ENCODE data around the gene ZFAND3. TPM values are rescaled to one million over a fixed set of nuclear protein-coding genes. Genes with fewer than 3 reads are reported as not detected.

The ZFAND3 gene
- polyA plus RNA-seq, 1 donor (not counting 4 experiments of a cell fraction or from before 2014, with no cell fraction given): 19.6 TPM

DNA sequence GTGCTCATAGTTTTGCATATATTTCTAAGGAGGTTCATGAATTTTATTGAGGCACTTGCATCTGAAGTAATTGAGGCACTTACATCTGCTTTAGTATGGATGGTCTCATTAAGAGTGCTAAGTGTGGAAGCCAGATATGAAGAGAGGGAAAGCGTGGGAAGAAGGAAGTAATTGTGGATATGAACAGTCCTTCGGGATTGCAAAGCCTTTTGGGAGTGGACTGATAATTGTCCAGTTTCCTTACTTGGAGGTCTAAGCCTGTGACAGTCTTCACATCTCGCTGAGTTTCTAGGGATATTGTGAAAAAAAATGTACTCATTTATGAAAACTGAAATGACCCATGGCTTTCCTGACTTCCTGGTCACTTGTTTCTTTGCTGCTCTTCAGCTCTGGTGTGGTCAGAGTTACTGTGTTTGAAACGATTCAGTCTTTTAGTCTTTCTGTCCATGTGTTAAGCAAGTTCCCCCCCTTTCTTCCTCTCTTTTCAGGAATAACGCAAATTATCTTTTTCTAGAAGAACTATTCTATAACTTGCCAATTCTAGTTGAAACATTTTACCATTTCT is 137.3 kb downstream of the ZFAND3 start:
- Histone ChIP-seq H3K4me1 (ENCODE audit: control insufficient read depth, extremely low read depth, insufficient read depth, low read length) (no peaks in the 10 kb centered on the region), H4K20me1 (ENCODE audit: control insufficient read depth, extremely low read depth, insufficient read depth, low read length) (peaks cover 20% of the 10 kb centered on the region), H3K79me2 (ENCODE audit: control insufficient read depth, insufficient read depth, low read length) (peaks cover 62% of the 10 kb centered on the region), H3K27me3 (ENCODE audit: control insufficient read depth, extremely low read depth, insufficient read depth, low read length) (no peaks in the 10 kb centered on the region), H3K9me3 (ENCODE audit: control insufficient read depth, low read depth, low read length) (no peaks in the 10 kb centered on the region), H3K9ac (ENCODE audit: control insufficient read depth, extremely low read depth, insufficient read depth, low read length) (no peak overlapping the region), H3K36me3 (ENCODE audit: control insufficient read depth in 2 of 2, extremely low read depth in 1 of 2, insufficient read depth in 2 of 2, low read length in 2 of 2) (no peaks in the 10 kb centered on the region), H3K4me3 (ENCODE audit: control insufficient read depth in 2 of 3, extremely low read depth in 1 of 3, insufficient read depth in 2 of 3, low read depth in 1 of 3, low read length in 3 of 3) (no peak overlapping the region), H3K9me1 (ENCODE audit: control insufficient read depth, extremely low read depth, insufficient read depth, low read length) (peaks cover 2% of the 10 kb centered on the region), H3K4me2 (ENCODE audit: control insufficient read depth, extremely low read depth, insufficient read depth, low read depth, low read length) (no peak overlapping the region), H2AFZ (ENCODE audit: control insufficient read depth, low read length) (no peak overlapping the region), H3K27ac (ENCODE audit: control insufficient read depth, insufficient read depth, low read length) (no peak overlapping the region)
- FAIRE-seq (no peak), DNase-seq (ENCODE audit: low read depth, low spot score) (no peak)
- no peak for TF ChIP-seq EZH2 (IDR thresholded peaks at IDR 0.05; ENCODE audit: low read length)
- TF ChIP-seq, protein P1, sequence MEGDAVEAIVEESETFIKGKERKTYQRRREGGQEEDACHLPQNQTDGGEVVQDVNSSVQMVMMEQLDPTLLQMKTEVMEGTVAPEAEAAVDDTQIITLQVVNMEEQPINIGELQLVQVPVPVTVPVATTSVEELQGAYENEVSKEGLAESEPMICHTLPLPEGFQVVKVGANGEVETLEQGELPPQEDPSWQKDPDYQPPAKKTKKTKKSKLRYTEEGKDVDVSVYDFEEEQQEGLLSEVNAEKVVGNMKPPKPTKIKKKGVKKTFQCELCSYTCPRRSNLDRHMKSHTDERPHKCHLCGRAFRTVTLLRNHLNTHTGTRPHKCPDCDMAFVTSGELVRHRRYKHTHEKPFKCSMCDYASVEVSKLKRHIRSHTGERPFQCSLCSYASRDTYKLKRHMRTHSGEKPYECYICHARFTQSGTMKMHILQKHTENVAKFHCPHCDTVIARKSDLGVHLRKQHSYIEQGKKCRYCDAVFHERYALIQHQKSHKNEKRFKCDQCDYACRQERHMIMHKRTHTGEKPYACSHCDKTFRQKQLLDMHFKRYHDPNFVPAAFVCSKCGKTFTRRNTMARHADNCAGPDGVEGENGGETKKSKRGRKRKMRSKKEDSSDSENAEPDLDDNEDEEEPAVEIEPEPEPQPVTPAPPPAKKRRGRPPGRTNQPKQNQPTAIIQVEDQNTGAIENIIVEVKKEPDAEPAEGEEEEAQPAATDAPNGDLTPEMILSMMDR (optimal IDR thresholded peaks at IDR 0.05 in 1 of 3, IDR thresholded peaks at IDR 0.05 in 1 of 3, conservative IDR thresholded peaks at IDR 0.05 in 1 of 3; ENCODE audit: extremely low read depth in 1 of 3, insufficient read depth in 2 of 3, low read length in 3 of 3): no peak
- dilution Hi-C loops (cut with MboI; ENCODE audit: extremely low pct_ligation_motif_present, low sequenced_read_pairs): no loop called here

DNA sequence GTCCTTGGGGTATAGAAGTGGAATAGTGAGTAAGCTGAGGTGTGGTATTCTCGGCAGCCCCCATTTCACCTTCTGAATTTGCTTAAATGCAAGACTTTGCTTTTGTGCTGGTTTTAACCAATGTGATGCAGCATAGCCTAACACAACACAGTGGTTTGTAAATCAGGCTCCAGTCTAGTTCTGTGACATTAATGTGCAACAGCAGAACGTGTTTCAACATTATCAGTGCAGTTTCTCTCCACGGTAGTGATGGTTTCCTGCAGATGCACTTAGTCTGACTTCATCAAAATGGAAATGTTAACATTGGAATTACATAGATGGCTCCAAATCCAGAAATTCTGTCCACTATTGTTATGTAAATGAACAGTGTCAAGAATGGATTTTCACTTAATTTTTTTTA is 139.5 kb downstream of the ZFAND3 start:
- FAIRE-seq (no peak), DNase-seq (ENCODE audit: low read depth, low spot score) (no peak)
- H3K9ac ChIP-seq (ENCODE audit: control insufficient read depth, extremely low read depth, insufficient read depth, low read length): no peak overlapping the region
- TF ChIP-seq EZH2 (IDR thresholded peaks at IDR 0.05; ENCODE audit: low read length): no peak
- TF ChIP-seq, protein P1 (optimal IDR thresholded peaks at IDR 0.05 in 1 of 3, IDR thresholded peaks at IDR 0.05 in 1 of 3, conservative IDR thresholded peaks at IDR 0.05 in 1 of 3; ENCODE audit: extremely low read depth in 1 of 3, insufficient read depth in 2 of 3, low read length in 3 of 3): no peak
- no peak overlapping the region for H3K4me3 ChIP-seq (ENCODE audit: control insufficient read depth in 2 of 3, extremely low read depth in 1 of 3, insufficient read depth in 2 of 3, low read depth in 1 of 3, low read length in 3 of 3)
- H3K27ac ChIP-seq (ENCODE audit: control insufficient read depth, insufficient read depth, low read length): no peak overlapping the region
- no peaks in the 10 kb centered on the region for H3K36me3 ChIP-seq (ENCODE audit: control insufficient read depth in 2 of 2, extremely low read depth in 1 of 2, insufficient read depth in 2 of 2, low read length in 2 of 2)
- peaks cover 2% of the 10 kb centered on the region for H3K9me1 ChIP-seq (ENCODE audit: control insufficient read depth, extremely low read depth, insufficient read depth, low read length)
- no peaks in the 10 kb centered on the region for H3K4me1 ChIP-seq (ENCODE audit: control insufficient read depth, extremely low read depth, insufficient read depth, low read length)
- no peak overlapping the region for H3K4me2 ChIP-seq (ENCODE audit: control insufficient read depth, extremely low read depth, insufficient read depth, low read depth, low read length)
- peaks cover 20% of the 10 kb centered on the region for H4K20me1 ChIP-seq (ENCODE audit: control insufficient read depth, extremely low read depth, insufficient read depth, low read length)
- H3K9me3 ChIP-seq (ENCODE audit: control insufficient read depth, low read depth, low read length): no peaks in the 10 kb centered on the region
- H3K27me3 ChIP-seq (ENCODE audit: control insufficient read depth, extremely low read depth, insufficient read depth, low read length): no peaks in the 10 kb centered on the region
- dilution Hi-C loops (cut with MboI; ENCODE audit: extremely low pct_ligation_motif_present, low sequenced_read_pairs): no loop called here
- H3K79me2 ChIP-seq (ENCODE audit: control insufficient read depth, insufficient read depth, low read length): peaks cover 48% of the 10 kb centered on the region
- H2AFZ ChIP-seq (ENCODE audit: control insufficient read depth, low read length): no peak overlapping the region

All from keratinocyte (primary cell).